ENCODE results near the gene LSR. TPM values are rescaled to one million over a fixed set of nuclear protein-coding genes. Genes with fewer than 3 reads are reported as not detected.

Gene LSR
- total RNA-seq, 1 experiment from 2014 or later: 172 TPM

GRCh38 chr19:35268536-35269437 lies 20.0 kb downstream of the LSR start, which contains the start of gene USF2:
Gene USF2, plus strand, starts transcription at chr19:35268962. Its CDS starts 140 bp downstream, at chr19:35269102.
- peak within 1 kb of the TSS; percentile 79 for H3K4me3 Mint-ChIP-seq (ENCODE audit: unreplicated experiment)
- ChIA-PET CTCF (interaction anchor here (0.6 kb wide), 4 partner anchors 12 to 115 kb away, joined by 3 read pairs; no protein-coding TSS in a partner anchor), POLR2A (interaction anchor here (0.6 to 1.0 kb wide), 4 partner anchors 15 to 190 kb away, joined by 3 to 4 read pairs (median 4); no protein-coding TSS in a partner anchor)
- peaks cover 86% of the 10 kb centered on the region for H3K36me3 Mint-ChIP-seq (ENCODE audit: insufficient read depth, unreplicated experiment)
- peak within 1 kb of the TSS; percentile 92 for H3K27ac Mint-ChIP-seq (ENCODE audit: unreplicated experiment)
- DNase-seq: peak; percentile 83 to 87
- peaks cover 10% of the 10 kb centered on the region for H3K4me1 ChIP-seq
- peak within 1 kb of the TSS; percentile 61 for H3K4me3 ChIP-seq (ENCODE audit: low read depth, low read length)
- TF ChIP-seq CTCF (IDR thresholded peaks at IDR 0.05; ENCODE audit: insufficient read depth in 1 of 2, low read depth in 1 of 2, low read length in 1 of 2, severe bottlenecking in 1 of 2, unreplicated experiment in 1 of 2): no peak
- H3K27me3 Mint-ChIP-seq (ENCODE audit: insufficient read depth, unreplicated experiment): no peaks in the 10 kb centered on the region
- no peaks in the 10 kb centered on the region for H3K9me3 ChIP-seq
- no TSS peak for BruUV-seq (replicated peaks)
- intact Hi-C loops (cut with micrococcal nuclease; ENCODE audit: unreplicated experiment): loop anchor here (1.0 kb wide), 1 partner anchor 200 kb away; no protein-coding TSS in a partner anchor
- H3K9me3 Mint-ChIP-seq (ENCODE audit: unreplicated experiment): no peaks in the 10 kb centered on the region
- H3K36me3 ChIP-seq (ENCODE audit: control insufficient read depth, insufficient read depth, low read length): peaks cover 12% of the 10 kb centered on the region
- no peaks in the 10 kb centered on the region for H3K27me3 ChIP-seq (replicated peaks; ENCODE audit: control insufficient read depth, insufficient read depth, low read length)
- H3K4me1 Mint-ChIP-seq (ENCODE audit: low read depth, unreplicated experiment): no peaks in the 10 kb centered on the region

GRCh38 chr19:35269438-35270117 lies 20.8 kb downstream of the LSR start:
- no peak overlapping the region for H3K27ac Mint-ChIP-seq (ENCODE audit: unreplicated experiment)
- peak overlapping the region; percentile 79 for H3K4me3 Mint-ChIP-seq (ENCODE audit: unreplicated experiment)
- Histone ChIP-seq H3K27me3 (replicated peaks; ENCODE audit: control insufficient read depth, insufficient read depth, low read length) (no peaks in the 10 kb centered on the region), H3K36me3 (ENCODE audit: control insufficient read depth, insufficient read depth, low read length) (peaks cover 7% of the 10 kb centered on the region), H3K4me3 (ENCODE audit: low read depth, low read length) (peak overlapping the region; percentile 61), H3K4me1 (peaks cover 10% of the 10 kb centered on the region), H3K9me3 (no peaks in the 10 kb centered on the region)
- peak; percentile 94 to 96 for DNase-seq
- ChIA-PET POLR2A (interaction anchor here (1.0 kb wide), 1 partner anchor 18 kb away, joined by 3 read pairs; no protein-coding TSS in a partner anchor), CTCF (interaction anchor here (0.5 to 0.7 kb wide), 3 partner anchors 11 to 226 kb away, joined by 3 to 10 read pairs (median 3); no protein-coding TSS in a partner anchor)
- intact Hi-C loops (cut with micrococcal nuclease; ENCODE audit: unreplicated experiment): loop anchor here (1.0 kb wide), 1 partner anchor 199 kb away; no protein-coding TSS in a partner anchor
- TF ChIP-seq CTCF (IDR thresholded peaks at IDR 0.05; ENCODE audit: insufficient read depth in 1 of 2, low read depth in 1 of 2, low read length in 1 of 2, severe bottlenecking in 1 of 2, unreplicated experiment in 1 of 2): peak; percentile 65 to 99
- BruUV-seq (replicated peaks): no TSS peak
- H3K36me3 Mint-ChIP-seq (ENCODE audit: insufficient read depth, unreplicated experiment): peaks cover 86% of the 10 kb centered on the region
- H3K4me1 Mint-ChIP-seq (ENCODE audit: low read depth, unreplicated experiment): no peaks in the 10 kb centered on the region
- no peaks in the 10 kb centered on the region for H3K9me3 Mint-ChIP-seq (ENCODE audit: unreplicated experiment)
- no peaks in the 10 kb centered on the region for H3K27me3 Mint-ChIP-seq (ENCODE audit: insufficient read depth, unreplicated experiment)

- intact Hi-C loops (cut with micrococcal nuclease; ENCODE audit: unreplicated experiment): no loop called here
- no peaks in the 10 kb centered on the region for H3K9me3 ChIP-seq
- peak overlapping the region; percentile 79 for H3K4me3 Mint-ChIP-seq (ENCODE audit: unreplicated experiment)
- no peaks in the 10 kb centered on the region for H3K27me3 Mint-ChIP-seq (ENCODE audit: insufficient read depth, unreplicated experiment)
- ChIA-PET POLR2A (interaction anchor here (0.6 kb wide), 1 partner anchor 16 kb away, joined by 3 read pairs; no protein-coding TSS in a partner anchor), CTCF (interaction anchor here (0.6 kb wide), 1 partner anchor 476 kb away, joined by 6 read pairs; no protein-coding TSS in a partner anchor)
- no peaks in the 10 kb centered on the region for H3K9me3 Mint-ChIP-seq (ENCODE audit: unreplicated experiment)
- peak overlapping the region; percentile 61 for H3K4me3 ChIP-seq (ENCODE audit: low read depth, low read length)
- no peaks in the 10 kb centered on the region for H3K4me1 Mint-ChIP-seq (ENCODE audit: low read depth, unreplicated experiment)
- H3K27me3 ChIP-seq (replicated peaks; ENCODE audit: control insufficient read depth, insufficient read depth, low read length): no peaks in the 10 kb centered on the region
- no peak for DNase-seq
- no TSS peak for BruUV-seq (replicated peaks)
- H3K36me3 ChIP-seq (ENCODE audit: control insufficient read depth, insufficient read depth, low read length): peaks cover 7% of the 10 kb centered on the region
- H3K36me3 Mint-ChIP-seq (ENCODE audit: insufficient read depth, unreplicated experiment): peaks cover 86% of the 10 kb centered on the region
- H3K27ac Mint-ChIP-seq (ENCODE audit: unreplicated experiment): no peak overlapping the region
- TF ChIP-seq CTCF (IDR thresholded peaks at IDR 0.05; ENCODE audit: insufficient read depth in 1 of 2, low read depth in 1 of 2, low read length in 1 of 2, severe bottlenecking in 1 of 2, unreplicated experiment in 1 of 2): no peak
- H3K4me1 ChIP-seq: peaks cover 10% of the 10 kb centered on the region
These were observed 21.6 kb downstream of the LSR start for GRCh38 chr19:35270381-35270811.
